GM23338 (cell line): ENCODE data around the gene ISCA1.

Experiments used
- CREB1 ChIP-seq: fragments of 250-450 bp; sonication (Bioruptor Pico); IDR thresholded peaks from 2 replicates; pipeline ENCODE4 v1.5.0; 2020; ENCODE audit warnings: low read depth, mild to moderate bottlenecking, moderate library complexity
- CTCF ChIP-seq, 2 experiments: fragments of 200-600 bp in 1 of 2; sonication (generic) in 1 of 2; conservative IDR thresholded peaks; 2 replicates each; pipeline versions ENCODE4 v1.5.1 to v1.6.1; 2016 to 2017; ENCODE audit warnings: antibody characterized with exemption in 2 of 2, low read depth in 2 of 2, mild to moderate bottlenecking in 2 of 2, moderate library complexity in 1 of 2
- EZH2 ChIP-seq: fragments of 200-600 bp; sonication (generic); IDR thresholded peaks from one replicate; pipeline ENCODE4 v1.8.0; 2017; ENCODE audit warnings: antibody characterized with exemption, mild to moderate bottlenecking, low read depth; ENCODE audit not compliant: unreplicated experiment
- EZH2phosphoT487 ChIP-seq: fragments of 200-600 bp; sonication (generic); IDR thresholded peaks from one replicate; pipeline ENCODE4 v1.8.1; 2018; ENCODE audit warnings: antibody characterized with exemption; ENCODE audit not compliant: unreplicated experiment
- JUNB ChIP-seq: IDR thresholded peaks from one replicate; pipeline ENCODE4 v1.6.1; 2016; ENCODE audit warnings: antibody characterized with exemption; ENCODE audit not compliant: unreplicated experiment
- POLR2AphosphoS5 ChIP-seq: IDR thresholded peaks from 2 replicates; pipeline ENCODE4 v1.6.1; 2016; ENCODE audit warnings: antibody characterized with exemption, low read depth
- REST ChIP-seq: IDR thresholded peaks from one replicate; pipeline ENCODE4 v1.6.1; 2018; ENCODE audit warnings: antibody characterized with exemption; ENCODE audit not compliant: unreplicated experiment
- STAT1 ChIP-seq: IDR thresholded peaks from one replicate; pipeline ENCODE4 v1.6.1; 2016; ENCODE audit warnings: antibody characterized with exemption; ENCODE audit not compliant: unreplicated experiment
- ZNF114 ChIP-seq: fragments of 250-450 bp; sonication (Bioruptor Pico); IDR thresholded peaks from 2 replicates; pipeline ENCODE4 v1.5.0; 2020; ENCODE audit warnings: mild to moderate bottlenecking, moderate library complexity

- no peak for TF ChIP-seq CTCF (conservative IDR thresholded peaks at IDR 0.05; ENCODE audit: low read depth in 2 of 2)
- no peak for TF ChIP-seq ZNF114 (CRISPR knock-in tag)
- TF ChIP-seq REST = no peak
- no peak for TF ChIP-seq EZH2
- no peak for TF ChIP-seq POLR2AphosphoS5
- TF ChIP-seq EZH2phosphoT487 = no peak
- no peak for TF ChIP-seq JUNB
- TF ChIP-seq STAT1 = no peak
- no peak for TF ChIP-seq CREB1 (CRISPR knock-in tag)
These were observed 7.3 kb downstream of the ISCA1 start for GRCh38 chr9:86274821-86275643.
